Measurements from ENCODE around the gene TASOR.

TASOR gene

GRCh38 chr3:56684029-56684428 is 964 bp upstream of the TASOR start:
- no peak for DNase-seq

- no peak for DNase-seq
Measured at GRCh38 chr3:56682462-56683121, 473 bp downstream of the TASOR start.

DNA sequence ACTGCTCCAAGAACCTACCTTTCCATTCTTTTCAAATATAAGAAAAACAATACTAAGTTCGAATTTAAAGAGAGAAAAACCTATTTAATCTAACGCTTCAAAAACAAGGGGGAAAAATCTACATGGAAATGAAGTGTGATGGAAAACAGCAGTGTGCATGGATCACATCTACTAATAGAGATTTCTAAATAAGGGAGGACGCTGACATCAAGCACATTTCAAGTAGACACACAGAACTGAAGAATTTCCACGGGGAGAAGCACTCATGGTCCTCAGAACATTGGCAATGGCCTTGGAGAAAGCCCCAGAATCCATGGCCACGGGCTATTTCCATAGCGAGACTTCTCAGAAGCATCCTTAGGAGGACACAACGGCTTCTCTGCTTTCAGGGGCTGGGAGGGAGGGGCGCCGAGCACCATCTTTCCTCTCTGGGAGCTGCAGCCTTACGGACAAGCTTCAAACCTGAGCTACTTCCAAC is 1.0 kb downstream of the TASOR start:
- DNase-seq, result no peak

DNA sequence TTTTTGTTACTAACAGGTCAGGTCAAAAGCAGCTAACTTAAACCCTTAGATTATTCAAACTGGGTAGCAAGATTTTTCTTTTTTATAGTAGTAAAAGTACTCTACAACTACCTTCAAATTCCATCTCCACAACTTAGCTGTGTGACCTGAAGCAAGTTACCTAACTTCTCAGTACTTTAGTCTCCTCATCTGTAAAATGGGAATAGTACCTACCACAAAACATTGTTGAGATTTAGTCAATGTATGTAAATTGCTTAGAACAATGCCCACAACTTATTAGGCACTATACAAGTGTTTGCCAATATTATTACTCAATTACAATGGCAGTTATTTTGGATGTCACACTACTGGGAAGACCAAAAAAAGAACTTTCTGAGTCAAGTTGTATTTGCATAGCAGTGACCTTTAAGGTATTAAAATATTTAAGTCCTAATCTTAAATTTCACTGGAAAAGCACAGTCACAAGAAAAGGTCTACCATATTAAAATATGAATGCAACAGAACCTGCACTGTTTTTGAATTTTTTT is 2.9 kb downstream of the TASOR start:
- DNase-seq, result no peak

DNA sequence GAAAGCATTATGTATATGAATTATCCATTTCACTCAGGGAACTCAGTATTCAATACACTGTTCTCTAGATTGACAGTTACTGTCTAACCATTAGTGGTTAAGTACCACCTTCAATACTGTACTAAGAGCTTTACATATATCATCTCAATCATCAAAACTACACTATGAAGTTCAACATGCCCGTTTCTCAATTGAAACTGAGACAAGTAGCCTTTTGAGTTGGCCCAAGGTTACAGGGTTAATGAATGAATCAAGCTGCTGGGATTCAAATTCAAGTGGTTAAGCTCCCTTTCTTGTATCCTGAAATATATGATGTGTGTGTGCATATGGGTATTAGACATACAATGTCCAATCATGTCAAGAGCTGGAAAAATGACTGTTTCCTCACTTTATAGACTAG is 5.8 kb downstream of the TASOR start:
- DNase-seq, result no peak

GRCh38 chr3:56673781-56674457 is 9.1 kb downstream of the TASOR start:
- no peak for DNase-seq

DNA sequence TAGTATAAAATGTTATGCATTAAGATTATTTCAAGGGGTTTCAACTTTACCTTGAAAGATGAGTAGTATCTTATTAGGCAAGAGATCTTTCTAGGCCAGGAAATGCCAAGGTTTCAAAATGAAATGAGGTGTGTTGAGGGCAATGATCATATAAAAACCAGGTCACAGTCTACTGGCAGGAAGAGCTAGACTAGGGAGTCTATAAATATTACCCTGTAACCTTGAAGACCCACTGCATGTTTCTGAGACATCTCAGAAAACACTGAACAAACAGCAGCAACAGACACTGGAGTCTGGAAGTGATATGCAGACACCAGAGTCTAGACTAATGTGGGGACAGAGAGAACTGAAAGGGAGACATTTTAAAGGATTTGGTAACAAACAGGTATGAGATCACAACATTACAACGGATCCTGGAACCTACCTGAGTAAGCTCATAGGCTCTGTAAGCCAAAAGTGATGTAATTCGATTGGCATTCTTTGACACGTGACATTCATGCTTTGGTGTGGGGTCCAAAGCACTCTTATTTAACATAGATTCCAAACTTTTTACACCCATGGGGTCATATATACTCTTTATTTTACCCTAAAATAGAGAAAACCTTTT is 15.0 kb downstream of the TASOR start:
- DNase-seq, result no peak

DNA sequence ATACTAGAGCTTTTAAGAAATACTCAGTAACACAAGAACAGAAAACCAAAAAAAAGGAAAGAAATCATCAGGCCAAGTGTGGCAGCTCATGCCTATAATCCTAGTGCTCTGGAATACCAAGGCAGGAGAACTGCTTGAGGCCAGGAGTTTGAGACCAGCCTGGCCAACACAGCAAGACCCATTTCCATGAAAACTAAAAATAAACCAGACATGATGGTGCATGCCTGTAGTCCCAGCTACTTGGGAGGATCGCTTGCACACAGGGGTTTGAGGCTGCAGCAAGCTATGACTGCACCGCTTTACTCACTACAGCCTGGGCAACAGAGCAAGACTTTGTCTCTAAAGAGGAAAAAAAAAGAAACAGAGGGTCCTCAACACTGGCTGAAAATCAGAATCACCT is 18.2 kb downstream of the TASOR start:
- no peak for DNase-seq

DNA sequence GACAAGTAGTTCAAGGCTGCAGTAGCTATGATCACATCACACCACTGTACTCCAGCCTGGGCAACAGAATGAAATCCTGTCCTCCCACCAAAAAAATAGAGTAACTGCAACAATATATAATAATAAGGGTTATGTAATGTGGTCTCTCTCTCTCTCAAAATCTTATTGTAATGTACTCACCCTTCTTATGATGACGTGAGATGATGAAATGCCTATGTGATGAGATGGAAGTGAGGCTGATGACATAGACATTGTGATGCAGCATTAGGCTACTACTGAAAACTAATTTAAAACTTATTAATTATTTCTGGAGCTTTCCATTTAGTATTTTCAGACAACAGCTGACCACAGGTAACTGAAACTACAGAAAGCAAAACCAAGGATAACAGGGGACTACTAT is 27.4 kb downstream of the TASOR start:
- no peak for DNase-seq

DNA sequence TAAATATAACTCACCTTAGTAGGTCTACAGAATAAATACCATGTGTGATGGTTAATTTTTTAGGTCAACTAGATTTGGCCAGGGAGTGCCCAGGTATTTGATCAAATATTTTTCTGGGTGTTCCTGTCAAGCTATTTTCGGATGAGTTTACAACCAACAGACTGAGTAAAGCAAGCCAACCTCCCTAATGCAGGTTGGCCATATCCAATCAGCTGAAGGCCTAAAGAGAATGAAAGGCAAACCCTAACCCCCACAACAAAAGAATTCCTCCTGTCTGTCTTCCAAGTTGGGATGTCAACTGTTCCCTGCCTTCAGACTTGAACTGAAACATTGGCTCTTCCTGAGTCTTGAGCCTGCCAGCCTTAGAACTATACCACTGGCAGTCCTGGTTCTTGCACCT is 28.6 kb downstream of the TASOR start:
- DNase-seq, result no peak

GRCh38 chr3:56645407-56645806 is 37.7 kb downstream of the TASOR start:
- DNase-seq, result no peak

GRCh38 chr3:56633602-56634535 is 49.2 kb downstream of the TASOR start:
- no peak for DNase-seq
